Panc1 (cell line): Measurements from ENCODE around the gene MARVELD3. TPM values are rescaled to one million over a fixed set of nuclear protein-coding genes. Genes with fewer than 3 reads are reported as not detected.
"Not testable (repeated sequence)": the region's sequence is repeated elsewhere in the genome, so short reads cannot be mapped to it uniquely, and the experiment has no call there.

Experiments used
- ATAC-seq: fragments of 200-7000 bp; cut with Tn5 transposase; 2 replicates; pipeline ENCODE4 v1.9.1; 2020; ENCODE audit warnings: mild to moderate bottlenecking, moderate library complexity
- Bru-seq: library from RNA; stranded (reverse); fragments of 400-500 nt; gene quantifications from one replicate; lab custom pipeline; 2021; lab: Mats Ljungman, UMichigan
- BruChase-seq, 2 experiments: library from RNA; stranded (reverse); fragments of 400-500 nt; gene quantifications; one replicate each; lab custom pipeline; 2021; lab: Mats Ljungman, UMichigan
- BruUV-seq: library from RNA; stranded (reverse); fragments of 400-500 nt; replicated peaks from 2 replicates; lab custom pipeline; 2021; lab: Mats Ljungman, UMichigan
- CTCF ChIA-PET: fragments of 300-600 bp; sonication (Branson Sonifier 250); formaldehyde crosslinking; loops from one replicate; lab custom pipeline; 2022; ENCODE audit warnings: antibody characterized with exemption; lab: Charles Lee
- POLR2A ChIA-PET: fragments of 300-600 bp; sonication (Branson Sonifier 250); formaldehyde crosslinking; loops from one replicate; lab custom pipeline; 2022; ENCODE audit warnings: antibody characterized with exemption; lab: Charles Lee
- DNase-seq: peaks from one replicate; pipeline ENCODE4 v3.0.0-alpha.2; 2010; ENCODE audit warnings: low read depth, low spot score
- H3K27ac ChIP-seq: 2 replicates; pipeline ENCODE4 v1.5.1; 2011; ENCODE audit warnings: mild to moderate bottlenecking, low read length, inconsistent platforms
- H3K27me3 ChIP-seq: fragments of 200-500 bp; sonication (Bioruptor generic); 2 replicates; pipeline ENCODE4 v1.6.0; 2014; ENCODE audit warnings: low read length, inconsistent platforms; ENCODE audit not compliant: control insufficient read depth, insufficient read depth
- H3K36me3 ChIP-seq: fragments of 200-500 bp; sonication (Bioruptor generic); 2 replicates; pipeline ENCODE4 v1.5.1; 2014; ENCODE audit warnings: inconsistent platforms, mild to moderate bottlenecking, low read length, moderate library complexity; ENCODE audit not compliant: control insufficient read depth, insufficient read depth
- H3K4me1 ChIP-seq: 2 replicates; pipeline ENCODE4 v1.5.1; 2011; ENCODE audit warnings: inconsistent platforms, mild to moderate bottlenecking, low read length, moderate library complexity; ENCODE audit not compliant: control insufficient read depth, insufficient read depth
- H3K4me3 ChIP-seq, 2 experiments: 2 replicates each; pipeline ENCODE4 v1.5.1; 2011 to 2012; ENCODE audit warnings: low read depth in 2 of 2, low read length in 2 of 2, mild to moderate bottlenecking in 2 of 2, inconsistent platforms in 1 of 2, moderate library complexity in 1 of 2
- H3K9me3 ChIP-seq: fragments of 200-500 bp; sonication (Bioruptor generic); 2 replicates; pipeline ENCODE4 v1.5.1; 2014; ENCODE audit warnings: low read depth, mild to moderate bottlenecking, inconsistent platforms, low read length, moderate library complexity; ENCODE audit not compliant: control insufficient read depth, insufficient read depth
- POLR2AphosphoS5 ChIP-seq: IDR thresholded peaks from 2 replicates; pipeline ENCODE4 v1.6.1; 2012; ENCODE audit warnings: mild to moderate bottlenecking, low read depth, low read length, moderate library complexity
- REST ChIP-seq, 2 experiments: IDR thresholded peaks; 2 replicates each; pipeline ENCODE4 v1.6.1; 2011 to 2012; ENCODE audit warnings: low read depth in 2 of 2, control low read depth in 1 of 2, low read length in 1 of 2, mild to moderate bottlenecking in 1 of 2, moderate library complexity in 1 of 2; ENCODE audit not compliant: insufficient read depth in 1 of 2
- SIN3A ChIP-seq: IDR thresholded peaks from 2 replicates; pipeline ENCODE4 v1.6.1; 2012; ENCODE audit warnings: low read depth, mild to moderate bottlenecking, low read length, moderate library complexity, borderline replicate concordance; ENCODE audit not compliant: insufficient read depth
- TCF7L2 ChIP-seq: IDR thresholded peaks from 2 replicates; pipeline ENCODE4 v1.6.1; 2011; ENCODE audit warnings: mild to moderate bottlenecking, low read depth, low read length, inconsistent platforms
- in situ Hi-C: cut with HindIII; loops from 2 replicates; pipeline ENCODE4 v1.10.0; 2016; ENCODE audit warnings: low sequenced_read_pairs, low pct_unique_long_range_greater_than_20kb
- intact Hi-C: fragments of 100-400 bp; cut with micrococcal nuclease; formaldehyde crosslinking; loops from one replicate; pipeline ENCODE4 v1.10.0; 2022; ENCODE audit not compliant: unreplicated experiment
- long read RNA-seq: library from polyadenylated mRNA; unstranded; transcript quantifications from one replicate; pipeline ENCODE4 v2.0.0, GENCODE V29; 2021; ENCODE audit not compliant: unreplicated experiment
- polyA plus RNA-seq: library from polyadenylated mRNA; unstranded; fragments of >200 nt; gene quantifications from one replicate; pipeline ENCODE4 v1.2.1, GENCODE V29; 2012; ENCODE audit warnings: missing spikeins; ENCODE audit not compliant: insufficient read length
- total RNA-seq: library from RNA; stranded (reverse); gene quantifications from one replicate; pipeline ENCODE4 v1.2.1, GENCODE V29; 2021; ENCODE audit not compliant: unreplicated experiment
- TF ChIP-seq, protein P1 (sequence below): fragments of 450-650 bp; IDR thresholded peaks from 2 replicates; pipeline ENCODE4 v1.5.1; 2017; ENCODE audit warnings: mild to moderate bottlenecking

The MARVELD3 gene
- 0.08 TPM for total RNA-seq
- 0.19 TPM for polyA plus RNA-seq
- percentile 15 among the genes with signal in this experiment for Bru-seq, nascent RNA
- percentile 13 among the genes with signal in this experiment for BruChase-seq, experiment 1, labeled RNA remaining after a 2-hour chase
- BruChase-seq, experiment 2, labeled RNA remaining after a 6-hour chase = percentile 10 among the genes with signal in this experiment
- long read RNA-seq, partial matches to known transcripts = 0 of 1 reads
- long read RNA-seq, other reads (novel, unspliced or antisense) = 1 of 1 reads

DNA sequence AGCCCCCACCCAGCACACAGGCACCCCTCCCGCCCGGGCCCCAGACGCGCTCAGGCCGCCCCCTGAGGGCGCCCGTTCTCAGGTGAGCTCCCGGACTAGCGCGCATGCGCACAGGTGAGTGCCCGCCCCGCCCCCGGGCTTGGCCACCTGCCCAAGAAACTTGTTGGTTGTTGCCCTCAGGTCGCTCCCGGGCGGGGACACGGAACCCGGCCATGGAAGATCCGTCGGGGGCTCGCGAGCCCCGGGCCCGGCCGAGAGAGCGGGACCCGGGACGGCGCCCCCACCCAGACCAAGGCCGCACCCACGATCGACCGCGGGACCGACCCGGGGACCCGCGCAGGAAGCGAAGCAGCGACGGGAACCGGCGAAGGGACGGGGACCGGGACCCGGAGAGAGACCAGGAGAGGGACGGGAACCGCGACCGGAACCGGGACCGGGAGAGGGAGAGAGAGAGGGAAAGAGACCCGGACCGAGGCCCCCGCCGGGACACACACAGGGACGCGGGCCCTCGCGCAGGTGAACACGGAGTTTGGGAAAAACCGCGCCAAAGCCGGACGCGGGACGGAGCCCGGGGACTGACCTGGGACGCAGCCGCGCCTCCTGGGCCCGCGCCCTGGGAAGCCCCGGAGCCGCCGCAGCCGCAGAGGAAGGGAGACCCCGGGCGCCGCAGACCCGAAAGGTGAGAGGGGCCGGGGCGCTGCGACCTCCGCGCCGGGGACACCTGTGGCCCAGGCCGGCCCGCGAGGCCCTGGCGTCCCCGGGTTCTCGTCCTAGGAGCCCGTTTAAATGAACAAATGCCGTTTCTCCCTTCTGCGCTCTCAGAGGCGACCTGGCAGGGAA, at the start of gene MARVELD3:
Gene MARVELD3 (plus strand): TSS at position 167 of the 840 bp plus-strand sequence. CDS start 46 bp downstream, at position 213.
- Histone ChIP-seq H3K27ac (no peak within 1 kb of the TSS), H3K9me3 (no peaks in the 10 kb centered on the region), H3K4me1 (no peaks in the 10 kb centered on the region), H3K36me3 (peaks cover 2% of the 10 kb centered on the region; the same call in 1 of the 2 replicates), H3K27me3 (peaks cover 2% of the 10 kb centered on the region; the same call in 1 of the 2 replicates), H3K4me3 (peak within 1 kb of the TSS; percentile 47 to 48)
- peak; percentile 64 for ATAC-seq
- BruUV-seq = no TSS peak
- no peak for DNase-seq
- in situ Hi-C loops = no loop called here
- no peak for TF ChIP-seq POLR2AphosphoS5
- TF ChIP-seq, protein P1, sequence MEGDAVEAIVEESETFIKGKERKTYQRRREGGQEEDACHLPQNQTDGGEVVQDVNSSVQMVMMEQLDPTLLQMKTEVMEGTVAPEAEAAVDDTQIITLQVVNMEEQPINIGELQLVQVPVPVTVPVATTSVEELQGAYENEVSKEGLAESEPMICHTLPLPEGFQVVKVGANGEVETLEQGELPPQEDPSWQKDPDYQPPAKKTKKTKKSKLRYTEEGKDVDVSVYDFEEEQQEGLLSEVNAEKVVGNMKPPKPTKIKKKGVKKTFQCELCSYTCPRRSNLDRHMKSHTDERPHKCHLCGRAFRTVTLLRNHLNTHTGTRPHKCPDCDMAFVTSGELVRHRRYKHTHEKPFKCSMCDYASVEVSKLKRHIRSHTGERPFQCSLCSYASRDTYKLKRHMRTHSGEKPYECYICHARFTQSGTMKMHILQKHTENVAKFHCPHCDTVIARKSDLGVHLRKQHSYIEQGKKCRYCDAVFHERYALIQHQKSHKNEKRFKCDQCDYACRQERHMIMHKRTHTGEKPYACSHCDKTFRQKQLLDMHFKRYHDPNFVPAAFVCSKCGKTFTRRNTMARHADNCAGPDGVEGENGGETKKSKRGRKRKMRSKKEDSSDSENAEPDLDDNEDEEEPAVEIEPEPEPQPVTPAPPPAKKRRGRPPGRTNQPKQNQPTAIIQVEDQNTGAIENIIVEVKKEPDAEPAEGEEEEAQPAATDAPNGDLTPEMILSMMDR = no peak
- no peak for TF ChIP-seq REST (IDR thresholded peaks at IDR 0.05; ENCODE audit: insufficient read depth in 1 of 2, low read depth in 2 of 2, low read length in 1 of 2)
- no peak for TF ChIP-seq TCF7L2
- no peak for TF ChIP-seq SIN3A
- intact Hi-C loops = no loop called here
- ChIA-PET POLR2A (no interaction called here), CTCF (no interaction called here)

DNA sequence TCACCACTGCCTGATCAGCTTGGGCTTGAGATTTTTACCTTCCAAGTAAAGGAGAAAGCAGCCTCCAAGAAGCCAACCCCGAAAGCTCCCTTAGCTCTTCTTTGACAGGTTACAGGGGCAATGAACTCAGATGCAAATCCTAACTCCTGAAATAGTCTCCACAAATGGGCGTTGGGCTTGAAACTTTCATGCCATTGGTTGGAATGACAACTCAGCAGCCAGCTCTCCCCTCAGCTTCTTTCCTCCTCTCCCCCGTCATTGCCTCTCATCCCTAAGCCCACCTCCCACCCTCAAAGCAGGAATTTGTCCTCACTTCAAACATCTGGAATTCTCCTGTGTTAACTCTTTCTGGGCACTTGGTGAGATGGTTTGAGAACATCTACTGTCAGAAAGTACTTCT, 49.0 kb upstream of the MARVELD3 start, which contains the start of gene TAT:
Gene TAT (minus strand): TSS at position 122 of the 400 bp plus-strand sequence. CDS start 677 bp downstream, outside the sequence.
- Histone ChIP-seq H3K36me3 (no peaks in the 10 kb centered on the region), H3K27ac (no peak within 1 kb of the TSS), H3K9me3 (no peaks in the 10 kb centered on the region), H3K4me3 (no peak within 1 kb of the TSS), H3K27me3 (no peaks in the 10 kb centered on the region; the same call in 1 of the 2 replicates), H3K4me1 (no peaks in the 10 kb centered on the region)
- BruUV-seq = no TSS peak
- CTCF ChIA-PET = interaction anchor here (1.1 kb wide), 1 partner anchor 34 kb away, joined by 4 read pairs; no protein-coding TSS in a partner anchor
- no peak for DNase-seq
- TF ChIP-seq REST (IDR thresholded peaks at IDR 0.05; ENCODE audit: insufficient read depth in 1 of 2, low read depth in 2 of 2, low read length in 1 of 2) = no peak
- TF ChIP-seq TCF7L2 = no peak
- TF ChIP-seq, protein P1 = no peak
- no peak for TF ChIP-seq SIN3A
- no peak for TF ChIP-seq POLR2AphosphoS5
- no peak for ATAC-seq
- intact Hi-C loops (no loop called here), in situ Hi-C loops (no loop called here)
- POLR2A ChIA-PET = interaction anchor here (0.6 kb wide), 1 partner anchor 325 kb away, joined by 4 read pairs; no protein-coding TSS in a partner anchor

DNA sequence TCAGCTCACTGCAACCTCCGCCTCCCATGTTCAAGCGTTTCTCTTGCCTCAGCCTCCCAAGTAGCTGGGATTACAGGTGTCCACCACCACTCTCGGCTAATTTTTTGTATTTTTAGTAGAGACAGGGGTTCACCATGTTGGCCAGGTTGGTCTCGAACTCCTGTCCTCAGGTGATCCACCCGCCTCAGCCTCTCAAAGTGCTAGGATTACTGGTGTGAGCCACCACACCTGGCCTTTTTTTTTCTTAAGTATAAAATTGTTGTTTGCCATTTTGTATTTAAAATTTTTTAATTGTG, 43.5 kb upstream of the MARVELD3 start:
- H3K4me3 ChIP-seq, CTCF ChIA-PET, DNase-seq, H3K9me3 ChIP-seq, H3K36me3 ChIP-seq, ATAC-seq, BruUV-seq, H3K4me1 ChIP-seq, H3K27me3 ChIP-seq, in situ Hi-C loops, POLR2A ChIA-PET, H3K27ac ChIP-seq, intact Hi-C loops: not testable (repeated sequence)
